ENCODE measurements around the gene PARP3.

Gene PARP3

DNA sequence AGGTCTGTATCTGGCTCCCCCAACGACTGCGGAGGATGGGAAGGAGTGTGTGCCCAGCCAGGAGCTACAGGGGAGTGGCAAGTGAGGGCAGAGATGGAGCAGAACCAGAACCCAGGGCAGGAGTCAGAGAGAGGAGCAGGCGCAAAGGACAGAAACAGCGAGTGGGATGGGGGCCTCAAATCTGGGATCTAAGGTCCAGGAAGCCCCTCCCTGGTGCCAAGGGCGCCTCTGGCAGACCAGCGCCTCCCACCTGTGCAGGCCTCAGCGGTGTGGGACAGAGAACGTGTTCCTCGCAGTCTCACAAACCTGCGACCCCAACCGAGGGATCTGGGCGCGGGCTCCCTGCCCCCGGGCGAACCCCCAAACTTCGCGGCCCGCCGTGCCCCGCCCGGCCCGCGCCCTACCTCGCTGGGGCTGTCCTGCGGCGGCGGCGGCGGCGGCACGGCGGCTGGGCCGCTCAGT lies 24.8 kb downstream of the PARP3 start:
- DNase-seq (ENCODE audit: low read depth in 2 of 2), result no peak

DNA sequence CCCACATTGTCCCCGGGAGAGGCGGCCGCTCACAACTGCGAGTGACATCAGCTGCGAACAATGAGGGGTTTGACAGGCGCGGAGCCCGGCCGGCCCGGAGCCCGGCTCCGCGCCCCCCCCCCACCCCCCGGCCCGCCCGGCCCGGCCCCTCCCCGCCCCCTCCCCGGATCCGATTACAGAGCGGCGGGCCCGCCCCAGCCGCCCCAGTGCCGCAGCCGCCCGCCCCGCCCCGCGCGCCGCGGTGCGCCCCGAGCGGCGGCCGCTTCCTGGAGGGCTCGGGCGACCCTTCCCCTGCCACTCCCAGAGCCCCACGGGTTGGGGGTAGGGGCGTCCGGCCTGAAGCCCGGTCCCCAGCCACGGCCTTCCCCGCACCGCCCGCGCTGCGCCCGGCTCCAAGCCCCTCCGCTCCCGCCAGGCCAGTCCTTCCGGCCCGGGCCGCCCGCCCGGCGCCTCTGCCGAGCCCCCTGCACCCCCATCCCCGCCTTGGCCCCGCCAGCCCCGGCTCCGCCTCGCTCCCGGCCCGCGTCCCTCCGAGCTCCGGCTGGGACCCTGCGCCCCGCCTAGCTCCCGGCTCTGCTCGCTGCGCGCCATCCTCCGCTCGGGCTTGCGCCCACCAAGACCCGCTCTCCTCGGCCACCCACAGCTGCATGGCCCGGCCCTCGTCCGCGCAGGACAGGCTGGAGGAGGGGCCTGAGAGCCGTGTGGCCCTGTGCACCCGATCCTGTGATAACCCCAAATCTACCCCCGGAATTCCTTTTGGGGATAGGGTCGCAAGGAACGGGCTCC lies 25.4 kb downstream of the PARP3 start, which contains the start of gene PCBP4:
Gene PCBP4 (minus strand): TSS at position 71 of the 786 bp plus-strand sequence. CDS start 6,214 bp downstream, outside the sequence.
- DNase-seq (ENCODE audit: low read depth in 2 of 2), result no peak

DNA sequence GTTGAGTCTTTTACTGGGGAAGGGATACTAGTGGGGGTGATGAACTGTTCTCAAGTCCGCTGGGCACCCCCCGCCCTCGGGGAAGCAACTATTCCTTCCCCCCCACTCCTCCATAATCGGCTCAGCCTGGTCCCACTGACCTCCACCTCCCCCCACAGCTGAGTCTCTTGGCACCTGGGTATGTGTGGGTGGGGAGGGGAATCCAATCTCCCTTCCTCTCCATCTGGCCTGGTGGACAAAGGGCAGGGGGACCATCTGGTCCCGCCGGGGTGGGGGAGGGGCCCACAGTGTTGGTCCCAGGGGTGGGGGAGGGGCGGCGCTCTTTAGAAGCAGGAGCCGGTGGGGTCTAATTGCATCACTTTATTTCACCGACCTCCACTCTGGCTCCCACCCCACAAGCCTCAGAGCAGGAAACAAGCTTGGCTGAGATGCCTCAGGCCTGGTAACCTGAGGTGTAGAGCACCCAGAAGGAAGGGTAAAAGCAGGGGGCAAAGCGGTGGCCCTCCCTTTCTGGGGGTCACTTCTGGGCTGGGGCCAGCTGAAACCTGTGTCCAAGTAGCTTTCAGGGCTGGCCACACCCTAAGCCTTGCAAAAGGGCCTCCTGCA lies 26.1 kb downstream of the PARP3 start:
- no peak for DNase-seq (ENCODE audit: low read depth in 2 of 2)

DNA sequence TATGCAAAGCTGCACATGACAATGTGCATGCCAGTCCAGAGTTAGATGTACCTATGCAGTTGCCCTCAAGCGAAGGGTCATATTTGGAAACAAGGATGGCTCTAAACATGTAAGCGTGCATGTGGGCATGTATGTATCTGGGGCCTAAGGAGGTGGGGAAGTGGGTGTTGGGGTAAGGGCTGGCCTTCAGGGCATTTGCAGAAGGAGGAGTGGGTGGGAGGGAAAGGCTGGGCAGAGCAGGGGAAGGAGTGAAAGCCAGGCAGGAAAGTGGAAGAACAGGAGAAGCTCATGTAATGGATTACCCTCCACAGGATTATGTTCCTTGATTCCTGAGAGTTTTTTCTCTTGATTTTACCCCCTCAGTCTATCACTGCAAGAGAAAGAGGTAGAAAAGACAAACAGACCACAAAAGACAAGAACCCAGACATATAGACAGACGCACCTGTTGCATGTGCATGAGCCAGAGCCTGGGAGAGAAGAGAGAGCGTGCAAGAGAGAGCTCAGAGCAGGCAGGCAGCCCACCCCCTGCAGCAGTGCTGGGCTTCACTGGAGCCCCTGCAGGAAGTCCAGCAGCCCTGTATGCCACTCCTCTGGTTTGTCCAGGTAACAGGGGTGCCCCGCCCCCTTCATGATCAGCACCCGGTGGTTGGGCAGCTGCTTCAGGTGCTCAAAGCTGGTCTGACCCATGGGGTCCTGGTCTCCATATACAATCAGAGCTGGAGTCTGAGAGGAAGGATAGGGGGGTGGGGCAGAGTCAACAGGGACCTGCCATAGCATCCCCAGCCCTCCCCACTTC lies 26.9 kb downstream of the PARP3 start:
- DNase-seq (ENCODE audit: low read depth in 2 of 2), result no peak

DNA sequence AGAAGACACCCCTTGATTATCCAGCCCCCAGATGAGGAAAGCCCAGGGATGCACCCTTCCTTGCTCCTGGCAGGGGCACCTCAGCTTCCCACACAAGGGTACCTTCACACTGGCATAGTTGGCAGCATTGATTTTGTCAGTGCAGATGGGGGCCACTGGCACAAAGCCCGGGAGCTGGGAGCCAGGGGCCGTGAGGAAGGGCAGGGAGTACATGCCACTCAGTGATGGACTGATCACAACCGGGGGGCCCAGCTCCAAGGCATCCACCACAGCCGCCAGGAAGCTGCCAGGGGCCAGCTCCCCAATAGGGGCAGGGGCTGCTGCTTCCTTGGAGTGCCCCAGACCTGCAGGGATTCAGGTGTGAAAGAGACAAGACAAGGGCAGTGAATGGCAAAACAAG lies 27.7 kb downstream of the PARP3 start:
- DNase-seq (ENCODE audit: low read depth in 2 of 2), result no peak

DNA sequence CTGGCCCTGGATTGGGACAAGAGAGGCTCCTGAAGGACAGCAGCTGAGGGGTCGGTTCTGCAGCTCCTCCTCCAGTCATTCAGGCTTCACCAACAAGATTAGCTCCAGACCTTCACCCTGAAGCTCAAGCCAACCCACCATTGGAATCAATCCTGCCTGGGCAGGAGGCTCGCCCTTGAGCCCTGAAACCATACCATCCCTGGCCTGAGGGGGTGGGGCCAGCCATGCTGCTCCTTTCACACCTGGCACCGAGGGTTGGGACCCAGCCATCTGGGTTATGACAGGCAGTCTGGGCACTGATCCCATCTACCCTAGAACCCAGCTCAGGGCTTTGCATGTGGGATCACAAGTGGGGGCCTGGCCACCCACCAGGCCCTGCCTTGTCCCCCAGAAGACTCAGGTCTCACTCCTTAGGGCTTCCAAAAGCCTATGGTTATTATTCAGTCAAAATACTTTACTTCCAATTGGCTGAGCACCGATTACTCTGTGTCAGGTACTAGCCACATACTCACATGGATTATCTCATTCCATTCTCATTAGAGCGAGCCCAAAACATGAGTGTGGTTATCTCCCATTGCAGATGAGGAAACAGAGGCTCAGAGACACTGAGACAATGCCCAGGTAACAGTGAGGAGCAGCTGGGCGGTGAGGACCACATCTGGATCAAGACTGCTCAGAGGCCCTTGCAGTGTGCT lies 28.6 kb downstream of the PARP3 start:
- no peak for DNase-seq (ENCODE audit: low read depth in 2 of 2)

DNA sequence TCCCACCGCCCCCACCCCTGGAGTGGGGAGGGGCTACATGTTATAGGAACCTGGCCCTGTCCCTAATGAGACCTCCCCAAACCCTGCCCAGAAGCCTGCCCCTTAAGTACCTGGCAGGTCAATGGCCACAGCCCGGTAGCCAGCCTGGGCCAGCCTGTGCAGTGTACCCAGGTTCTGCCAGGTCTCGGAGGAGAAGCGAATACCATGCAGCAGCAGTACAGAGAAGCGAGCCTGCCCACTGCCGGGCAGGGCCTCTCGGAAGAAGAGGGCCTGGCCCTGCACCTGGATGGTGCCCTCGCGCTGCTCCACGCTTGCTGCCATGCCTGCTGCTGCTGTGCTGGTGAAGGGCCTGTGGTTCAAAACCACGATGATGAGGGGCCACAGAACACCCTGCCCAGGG lies 29.2 kb downstream of the PARP3 start:
- DNase-seq (ENCODE audit: low read depth in 2 of 2), result no peak

DNA sequence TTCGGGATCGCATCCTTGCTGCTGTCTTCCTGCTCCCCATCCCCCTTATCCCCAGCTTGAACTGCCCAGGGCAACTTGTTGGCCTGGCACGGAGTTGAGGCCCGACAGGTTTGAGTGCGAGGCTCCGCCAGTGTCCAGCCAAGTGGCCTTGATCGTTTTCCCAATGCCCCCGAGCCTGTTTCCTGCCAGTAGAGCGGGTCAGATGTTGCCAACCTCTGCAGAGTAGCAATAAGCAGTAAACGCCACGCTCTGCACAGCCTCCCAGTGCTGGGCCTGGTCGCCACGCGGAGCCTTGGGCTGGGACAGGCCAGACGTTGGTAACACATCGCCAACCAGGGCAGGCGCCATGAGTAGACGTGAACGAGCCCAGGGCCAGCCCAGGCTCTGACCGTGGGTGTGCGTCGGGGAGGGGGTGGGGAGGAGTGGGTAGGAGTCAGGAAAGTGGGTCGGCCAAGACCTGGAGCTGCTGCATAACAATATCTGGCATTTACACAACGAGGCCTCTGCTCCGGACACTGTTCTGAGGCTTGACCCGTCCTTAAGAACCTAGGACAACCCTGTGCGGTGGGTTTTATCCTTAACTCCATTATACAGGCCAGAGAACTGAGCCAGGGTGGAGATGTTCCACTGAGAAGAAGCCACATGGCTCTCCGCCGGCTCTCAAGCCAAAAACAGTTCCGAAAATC lies 32.3 kb downstream of the PARP3 start:
- DNase-seq (ENCODE audit: low read depth in 2 of 2), result no peak

DNA sequence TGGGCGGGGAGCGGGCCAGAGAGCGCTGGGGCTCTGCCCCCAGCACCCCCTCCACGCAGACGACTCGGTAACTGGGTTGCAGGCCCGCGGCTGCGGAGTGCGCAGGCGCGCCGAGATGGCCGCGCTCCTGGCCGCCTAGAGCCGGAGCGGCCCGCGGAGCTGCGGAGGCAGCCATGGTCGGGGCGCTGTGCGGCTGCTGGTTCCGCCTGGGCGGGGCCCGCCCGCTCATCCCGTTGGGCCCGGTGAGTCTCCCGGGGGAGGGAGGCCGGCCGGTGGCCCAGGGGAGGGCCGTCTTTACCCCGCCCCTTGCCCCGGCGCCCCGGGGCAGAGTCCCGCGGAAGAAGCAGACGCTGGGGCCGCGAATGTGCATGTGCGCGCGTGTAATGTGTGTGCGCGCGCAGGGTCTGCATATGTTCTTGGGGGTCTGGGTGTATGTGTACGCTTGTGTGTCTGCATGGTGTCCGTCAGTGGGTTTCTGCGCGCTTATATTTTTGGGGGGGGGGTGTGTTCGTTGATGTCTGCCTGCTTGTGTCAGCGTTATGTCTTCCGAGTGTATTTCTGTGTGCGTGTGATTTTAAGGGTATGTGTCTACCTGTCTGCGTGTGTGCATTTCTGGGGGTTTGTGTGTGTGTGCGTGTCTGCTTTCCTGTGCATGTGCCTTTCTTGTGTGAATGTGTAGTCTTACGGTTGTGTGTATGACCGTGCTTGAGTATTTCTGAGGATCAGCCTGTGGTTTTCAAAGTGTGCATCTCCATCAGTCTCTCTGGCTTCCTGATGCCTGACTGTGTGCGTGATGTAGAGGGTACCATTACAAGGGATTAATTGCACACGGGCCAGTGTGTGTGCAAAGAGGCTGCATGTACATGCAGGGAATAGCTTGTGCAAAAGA lies 33.0 kb downstream of the PARP3 start, which contains the start of gene ABHD14A:
Gene ABHD14A (plus strand): TSS at position 102 of the 889 bp plus-strand sequence. CDS start 72 bp downstream, at position 174.
- peak; percentile 30 to 41 for DNase-seq (ENCODE audit: low read depth in 2 of 2)

DNA sequence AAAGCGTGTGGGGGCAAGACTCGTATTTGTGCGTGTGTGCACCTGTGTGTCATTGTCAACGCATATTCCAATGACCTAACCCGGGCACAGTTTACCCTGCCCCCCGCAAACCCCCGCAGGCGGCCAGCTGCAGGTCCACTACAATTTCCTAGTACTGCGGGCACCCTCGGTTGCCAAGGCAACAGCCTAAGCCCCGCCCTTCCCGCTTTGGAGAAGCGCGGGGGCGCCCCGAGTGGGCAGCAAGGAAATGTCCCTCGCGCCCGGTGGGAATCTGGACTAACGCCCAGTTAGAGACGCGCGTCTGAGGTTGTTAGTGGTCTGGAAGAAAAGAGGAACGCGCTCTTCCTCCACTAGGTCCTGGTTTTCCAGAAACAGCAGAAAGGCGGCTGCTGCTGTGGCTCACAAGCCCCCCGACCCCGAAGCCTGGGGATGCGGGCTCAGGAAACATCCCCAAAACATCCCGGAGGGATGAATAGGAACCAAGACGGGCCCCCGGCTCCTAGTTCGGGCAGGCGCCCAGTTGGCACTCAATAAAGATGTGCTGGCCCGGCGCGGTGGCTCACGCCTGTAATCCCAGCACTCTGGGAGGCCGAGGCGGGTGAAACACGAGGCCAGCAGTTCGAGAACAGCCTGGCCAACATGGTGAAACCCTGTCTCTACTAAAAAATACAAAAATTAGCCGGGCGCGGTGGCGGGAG lies 33.8 kb downstream of the PARP3 start:
- no peak for DNase-seq (ENCODE audit: low read depth in 2 of 2)

DNA sequence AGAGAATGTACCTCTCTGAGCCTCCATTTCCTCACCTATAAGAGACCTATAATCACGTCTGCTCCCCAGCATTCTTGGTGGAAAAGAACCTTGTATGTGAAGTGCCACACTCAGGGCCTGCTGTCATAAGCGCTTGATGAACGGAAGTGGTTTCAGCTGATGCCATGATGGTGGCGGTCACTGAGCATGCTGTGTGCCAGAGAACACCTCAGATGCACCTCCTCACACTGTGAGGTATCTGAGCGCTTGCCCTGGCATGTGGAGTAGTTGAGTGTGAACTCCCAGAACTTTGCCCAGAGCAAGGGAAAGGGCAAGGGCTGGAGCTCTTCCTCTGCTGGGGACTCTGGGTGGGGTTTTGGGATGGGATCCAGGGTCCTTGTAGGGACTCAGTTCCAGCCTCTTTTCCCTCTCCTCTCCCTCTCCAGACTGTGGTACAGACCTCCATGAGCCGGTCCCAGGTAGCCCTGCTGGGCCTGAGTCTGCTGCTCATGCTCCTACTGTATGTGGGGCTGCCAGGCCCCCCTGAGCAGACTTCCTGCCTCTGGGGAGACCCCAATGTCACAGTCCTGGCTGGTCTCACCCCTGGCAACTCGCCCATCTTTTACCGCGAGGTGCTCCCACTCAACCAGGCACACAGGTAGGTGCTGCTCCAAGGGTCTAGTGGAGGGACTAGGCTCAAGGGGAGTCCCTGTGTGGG lies 35.4 kb downstream of the PARP3 start:
- DNase-seq (ENCODE audit: low read depth in 2 of 2), result no peak

DNA sequence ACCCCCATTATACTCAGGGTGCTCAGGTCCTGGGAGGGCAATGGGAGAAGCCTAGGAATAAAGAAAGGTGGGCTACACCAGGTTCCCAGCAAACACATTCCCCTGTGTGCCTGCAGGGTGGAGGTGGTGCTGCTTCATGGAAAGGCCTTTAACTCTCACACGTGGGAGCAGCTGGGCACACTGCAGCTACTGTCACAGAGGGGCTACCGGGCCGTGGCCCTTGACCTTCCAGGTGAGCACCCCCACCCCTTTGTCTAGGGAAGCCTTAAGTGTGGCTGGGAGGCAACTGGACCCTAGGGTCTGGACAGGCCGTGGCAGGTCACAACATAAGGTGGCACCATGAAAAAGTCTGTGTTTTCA lies 36.0 kb downstream of the PARP3 start:
- DNase-seq (ENCODE audit: low read depth in 2 of 2), result no peak

DNA sequence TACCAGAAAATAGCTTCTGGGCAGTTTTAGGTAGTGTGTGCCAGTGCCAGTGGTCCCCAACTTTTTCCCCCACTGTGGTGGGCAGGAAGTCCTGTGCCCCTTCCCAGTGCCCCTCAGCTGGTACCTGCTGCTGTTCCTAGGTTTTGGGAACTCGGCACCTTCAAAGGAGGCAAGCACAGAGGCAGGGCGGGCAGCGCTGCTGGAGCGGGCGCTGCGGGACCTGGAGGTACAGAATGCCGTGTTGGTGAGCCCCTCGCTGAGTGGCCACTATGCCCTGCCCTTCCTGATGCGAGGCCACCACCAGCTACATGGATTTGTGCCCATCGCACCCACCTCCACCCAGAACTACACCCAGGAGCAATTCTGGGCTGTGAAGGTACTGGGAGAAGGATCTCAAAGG lies 38.1 kb downstream of the PARP3 start:
- no peak for DNase-seq (ENCODE audit: low read depth in 2 of 2)

DNA sequence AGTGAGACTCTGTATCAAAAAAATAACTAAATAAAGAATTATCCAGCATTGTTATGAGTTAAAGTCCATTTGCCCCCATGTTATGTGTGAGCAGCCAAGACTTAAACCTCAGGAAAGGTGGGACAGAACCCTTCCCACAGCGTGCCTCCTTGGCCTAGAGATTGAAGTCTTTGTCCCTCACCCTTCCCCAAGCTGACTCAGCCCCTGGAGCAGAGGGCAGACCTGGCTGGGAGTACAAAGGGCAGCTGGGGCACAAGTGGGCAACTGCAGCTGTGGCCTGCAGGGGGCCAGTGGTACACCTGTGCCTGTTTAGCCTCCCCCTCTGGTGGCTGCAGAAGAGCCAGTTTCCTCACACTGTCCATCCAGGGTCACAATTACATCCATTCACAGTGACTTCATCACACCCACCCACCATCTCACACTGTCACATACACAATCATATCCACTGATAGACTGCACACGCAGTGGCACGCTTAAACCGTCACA lies 40.2 kb downstream of the PARP3 start:
- DNase-seq (ENCODE audit: low read depth in 2 of 2), result no peak

DNA sequence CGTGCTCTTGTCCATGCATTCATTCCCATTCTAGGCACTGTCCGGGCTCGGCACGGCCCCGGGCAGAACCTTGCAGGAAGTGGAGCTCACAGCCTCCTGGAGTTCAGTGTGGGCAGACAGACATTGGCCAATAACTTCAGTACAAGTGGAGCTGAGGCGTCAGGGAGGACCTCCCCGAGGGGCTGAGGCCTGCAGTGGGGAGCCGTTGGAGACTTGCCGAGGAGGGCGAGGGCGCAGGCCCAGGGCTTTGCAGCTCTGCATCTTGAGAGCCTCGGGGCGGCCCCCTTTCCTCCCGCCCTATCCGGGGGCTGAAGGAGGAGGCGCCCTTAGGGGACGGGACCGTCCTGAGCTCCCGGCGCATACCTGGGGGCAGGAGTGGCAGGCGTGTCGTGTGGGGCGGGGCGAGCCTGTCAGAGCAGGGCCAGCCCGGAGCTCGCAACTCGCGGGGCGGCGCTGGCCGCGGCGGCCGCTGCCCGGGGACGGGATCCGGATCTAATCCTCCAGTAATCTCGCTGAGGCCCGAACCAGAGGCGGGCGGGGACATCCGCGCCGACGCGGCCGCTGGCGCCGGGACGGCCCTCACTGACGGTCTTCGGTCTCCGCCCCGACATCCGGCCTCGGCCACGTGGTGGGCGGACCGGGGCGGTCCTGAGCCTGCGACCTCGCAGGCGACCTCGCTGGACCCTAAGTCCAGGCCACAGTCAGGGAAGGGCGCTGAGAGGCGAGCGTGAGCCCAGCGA lies 40.8 kb downstream of the PARP3 start, which contains the start of gene ACY1:
Gene ACY1 (plus strand): TSS at position 698 of the 740 bp plus-strand sequence. CDS start 530 bp downstream, outside the sequence.
- DNase-seq (ENCODE audit: low read depth in 2 of 2), result peak; percentile 30 to 43

DNA sequence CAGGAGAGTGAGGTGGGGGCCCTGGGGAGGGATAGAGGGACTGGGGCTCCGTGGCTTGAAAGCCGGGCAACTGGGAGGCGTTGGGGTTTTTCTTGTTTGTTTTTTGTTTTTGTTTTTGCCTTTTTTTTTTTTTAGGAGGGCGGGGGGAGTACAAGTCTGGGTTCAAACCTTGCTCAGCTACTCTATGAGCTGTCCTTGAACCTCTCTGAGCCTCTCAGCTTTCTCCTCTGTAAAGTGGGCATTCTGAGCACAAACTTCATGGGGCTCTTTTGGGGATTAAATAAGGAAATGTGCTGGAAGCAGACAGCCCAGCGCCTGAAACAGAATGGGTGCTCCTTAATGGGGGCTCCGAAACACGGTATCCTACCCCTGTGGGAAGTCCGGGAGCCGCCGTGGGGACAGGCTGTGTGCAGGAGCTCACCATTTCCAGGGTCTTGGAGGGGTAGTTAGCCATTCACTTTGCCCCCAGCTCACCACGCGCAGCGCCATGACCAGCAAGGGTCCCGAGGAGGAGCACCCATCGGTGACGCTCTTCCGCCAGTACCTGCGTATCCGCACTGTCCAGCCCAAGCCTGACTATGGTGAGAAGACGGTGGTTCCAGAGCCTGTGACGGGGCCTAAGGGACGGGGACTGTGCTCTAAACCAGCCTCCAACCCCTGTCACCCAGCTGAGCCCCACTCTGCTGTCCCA lies 41.6 kb downstream of the PARP3 start:
- no peak for DNase-seq (ENCODE audit: low read depth in 2 of 2)

DNA sequence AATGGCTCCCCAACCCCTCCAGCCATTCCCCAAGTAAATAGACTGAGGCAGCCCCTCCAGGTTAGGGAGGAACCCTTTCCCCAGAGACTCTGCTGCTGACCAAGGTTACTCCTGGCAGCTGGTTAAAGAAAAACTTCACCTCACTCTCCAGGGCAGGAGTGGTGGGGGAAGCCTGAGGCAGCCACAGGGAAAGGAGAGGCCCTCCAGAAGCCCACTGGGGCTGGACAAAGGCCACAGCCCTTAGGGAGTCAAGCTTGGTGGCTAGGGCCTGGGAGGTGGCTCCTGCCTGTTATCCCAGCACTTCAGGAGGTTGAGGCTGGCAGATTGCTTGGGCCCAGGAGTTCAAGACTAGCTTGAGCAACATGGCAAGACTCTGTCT lies 42.1 kb downstream of the PARP3 start:
- DNase-seq (ENCODE audit: low read depth in 2 of 2), result no peak
